Esophagus squamous epithelium (tissue), 4 donors: Measurements from ENCODE around the gene IQGAP2.

ENCODE experiments used
- POLR2A ChIP-seq, 4 donors: fragments of 450-650 bp; IDR thresholded peaks; one replicate each; pipeline ENCODE4 v1.6.1; 2017; ENCODE audit warnings: antibody characterized with exemption in 4 of 4, mild to moderate bottlenecking in 4 of 4, moderate library complexity in 3 of 4
- TF ChIP-seq, protein P1 (sequence below), 6 experiments: fragments of 450-650 bp in 4 of 6; fragments of 200-600 bp in 2 of 6; sonication (generic) in 2 of 6; IDR thresholded peaks; one replicate each; pipeline ENCODE4 v1.5.1; 2016 to 2019; ENCODE audit warnings: antibody characterized with exemption in 6 of 6, mild to moderate bottlenecking in 4 of 6, moderate library complexity in 4 of 6

DNA sequence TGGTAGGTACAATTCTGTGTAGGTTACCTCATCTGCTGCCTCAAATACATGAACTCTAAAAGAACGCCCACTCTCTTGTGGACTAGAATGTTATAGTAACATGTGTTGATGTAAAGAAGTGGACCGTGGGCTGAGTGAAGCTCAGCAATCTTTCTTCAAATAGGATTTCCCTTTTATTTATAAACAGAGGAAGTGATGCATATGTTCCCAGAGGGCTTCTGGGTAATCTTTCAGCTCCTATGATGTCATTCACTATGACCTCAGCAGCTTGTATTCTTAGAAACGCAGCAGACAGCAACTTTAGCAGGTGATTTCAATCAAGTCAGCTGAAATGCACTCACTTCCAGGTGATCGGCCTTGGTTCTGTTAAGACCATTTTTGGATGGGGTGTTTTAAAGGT lies 205.7 kb downstream of the IQGAP2 start:
- no peak for TF ChIP-seq POLR2A (IDR thresholded peaks at IDR 0.05)
- TF ChIP-seq, protein P1, sequence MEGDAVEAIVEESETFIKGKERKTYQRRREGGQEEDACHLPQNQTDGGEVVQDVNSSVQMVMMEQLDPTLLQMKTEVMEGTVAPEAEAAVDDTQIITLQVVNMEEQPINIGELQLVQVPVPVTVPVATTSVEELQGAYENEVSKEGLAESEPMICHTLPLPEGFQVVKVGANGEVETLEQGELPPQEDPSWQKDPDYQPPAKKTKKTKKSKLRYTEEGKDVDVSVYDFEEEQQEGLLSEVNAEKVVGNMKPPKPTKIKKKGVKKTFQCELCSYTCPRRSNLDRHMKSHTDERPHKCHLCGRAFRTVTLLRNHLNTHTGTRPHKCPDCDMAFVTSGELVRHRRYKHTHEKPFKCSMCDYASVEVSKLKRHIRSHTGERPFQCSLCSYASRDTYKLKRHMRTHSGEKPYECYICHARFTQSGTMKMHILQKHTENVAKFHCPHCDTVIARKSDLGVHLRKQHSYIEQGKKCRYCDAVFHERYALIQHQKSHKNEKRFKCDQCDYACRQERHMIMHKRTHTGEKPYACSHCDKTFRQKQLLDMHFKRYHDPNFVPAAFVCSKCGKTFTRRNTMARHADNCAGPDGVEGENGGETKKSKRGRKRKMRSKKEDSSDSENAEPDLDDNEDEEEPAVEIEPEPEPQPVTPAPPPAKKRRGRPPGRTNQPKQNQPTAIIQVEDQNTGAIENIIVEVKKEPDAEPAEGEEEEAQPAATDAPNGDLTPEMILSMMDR (IDR thresholded peaks at IDR 0.05): no peak
